Smooth muscle cell (in vitro differentiated cells): ENCODE data around the gene ELMO2. TPM values are rescaled to one million over a fixed set of nuclear protein-coding genes. Genes with fewer than 3 reads are reported as not detected.
A peak's percentile ranks its signal among the peaks of the same experiment; 100 is the strongest.

Experiments used
- DNase-seq: peaks from one replicate; lab custom pipeline; 2025; ENCODE audit not compliant: unreplicated experiment; lab: John Stamatoyannopoulos, UW
- H2AFZ ChIP-seq: fragments of 200-600 bp; sonication (generic); 2 replicates; pipeline ENCODE4 v1.6.0; 2016; ENCODE audit warnings: antibody characterized with exemption, low read depth, mild to moderate bottlenecking
- H3F3A ChIP-seq: fragments of 200-600 bp; sonication (generic); 2 replicates; pipeline ENCODE4 v1.6.0; 2017; ENCODE audit warnings: antibody characterized with exemption, low read depth
- H3K27ac ChIP-seq: fragments of 200-600 bp; sonication (generic); 2 replicates; pipeline ENCODE4 v1.5.1; 2016; ENCODE audit warnings: low read depth, mild to moderate bottlenecking
- H3K27me3 ChIP-seq: fragments of 200-600 bp; sonication (generic); 2 replicates; pipeline ENCODE4 v1.6.1; 2016; ENCODE audit warnings: low read depth, mild to moderate bottlenecking
- H3K36me3 ChIP-seq: fragments of 200-600 bp; sonication (generic); 2 replicates; pipeline ENCODE4 v1.5.1; 2016; ENCODE audit warnings: low read depth
- H3K4me1 ChIP-seq: fragments of 200-600 bp; sonication (generic); 2 replicates; pipeline ENCODE4 v1.5.1; 2016; ENCODE audit warnings: low read depth
- H3K4me2 ChIP-seq: fragments of 200-600 bp; sonication (generic); 2 replicates; pipeline ENCODE4 v1.6.0; 2016; ENCODE audit warnings: mild to moderate bottlenecking
- H3K4me3 ChIP-seq: fragments of 200-600 bp; sonication (generic); 2 replicates; pipeline ENCODE4 v1.5.1; 2016; ENCODE audit warnings: mild to moderate bottlenecking
- H3K79me2 ChIP-seq: fragments of 200-600 bp; sonication (generic); 2 replicates; pipeline ENCODE4 v1.6.0; 2016; ENCODE audit warnings: low read depth, mild to moderate bottlenecking
- H3K9ac ChIP-seq: fragments of 200-600 bp; sonication (generic); 2 replicates; pipeline ENCODE4 v1.6.0; 2016; ENCODE audit warnings: low read depth
- H3K9me3 ChIP-seq: fragments of 200-600 bp; sonication (generic); replicated peaks from 2 replicates; pipeline ENCODE4 v1.5.1; 2016; ENCODE audit warnings: low read depth
- H4K20me1 ChIP-seq: fragments of 200-600 bp; sonication (generic); 2 replicates; pipeline ENCODE4 v1.6.0; 2016; ENCODE audit warnings: low read depth
- WGBS: methylation state at CpG from one replicate; pipeline ENCODE4 v1.1.7; 2016; ENCODE audit warnings: low lambda C conversion rate; 5-methylcytosine and 5-hydroxymethylcytosine counted together
- polyA plus RNA-seq: library from polyadenylated mRNA; unstranded; fragments of >200 nt; fragmentation: Nextera tagmentation; extraction: Ambion mirVana; gene quantifications from 2 replicates; pipeline ENCODE4 v1.2.1, GENCODE V29; 2016
- total RNA-seq: library from RNA; depleted of rRNA; stranded (reverse); fragments of >200 nt; gene quantifications from 2 replicates; pipeline ENCODE4 v1.2.3, GENCODE V29; 2014
- TF ChIP-seq, protein P1 (sequence below): fragments of 200-600 bp; sonication (generic); IDR thresholded peaks from 2 replicates; pipeline ENCODE4 v1.5.1; 2017; ENCODE audit warnings: borderline replicate concordance, mild to moderate bottlenecking, antibody characterized with exemption; ENCODE audit not compliant: insufficient read depth, poor library complexity, severe bottlenecking

The ELMO2 gene
- total and polyA plus RNA-seq, 2 experiments from 2014 or later, result 24.9 to 33.1 TPM

- Histone ChIP-seq H3K9ac (no peak overlapping the region), H3F3A (peaks cover 6% of the 10 kb centered on the region), H3K36me3 (no peaks in the 10 kb centered on the region), H4K20me1 (no peaks in the 10 kb centered on the region), H3K4me1 (no peaks in the 10 kb centered on the region), H2AFZ (no peak overlapping the region), H3K79me2 (no peaks in the 10 kb centered on the region), H3K27ac (no peak overlapping the region), H3K9me3 (no peaks in the 10 kb centered on the region), H3K4me2 (no peak overlapping the region), H3K27me3 (no peaks in the 10 kb centered on the region), H3K4me3 (no peak overlapping the region)
- TF ChIP-seq, protein P1, sequence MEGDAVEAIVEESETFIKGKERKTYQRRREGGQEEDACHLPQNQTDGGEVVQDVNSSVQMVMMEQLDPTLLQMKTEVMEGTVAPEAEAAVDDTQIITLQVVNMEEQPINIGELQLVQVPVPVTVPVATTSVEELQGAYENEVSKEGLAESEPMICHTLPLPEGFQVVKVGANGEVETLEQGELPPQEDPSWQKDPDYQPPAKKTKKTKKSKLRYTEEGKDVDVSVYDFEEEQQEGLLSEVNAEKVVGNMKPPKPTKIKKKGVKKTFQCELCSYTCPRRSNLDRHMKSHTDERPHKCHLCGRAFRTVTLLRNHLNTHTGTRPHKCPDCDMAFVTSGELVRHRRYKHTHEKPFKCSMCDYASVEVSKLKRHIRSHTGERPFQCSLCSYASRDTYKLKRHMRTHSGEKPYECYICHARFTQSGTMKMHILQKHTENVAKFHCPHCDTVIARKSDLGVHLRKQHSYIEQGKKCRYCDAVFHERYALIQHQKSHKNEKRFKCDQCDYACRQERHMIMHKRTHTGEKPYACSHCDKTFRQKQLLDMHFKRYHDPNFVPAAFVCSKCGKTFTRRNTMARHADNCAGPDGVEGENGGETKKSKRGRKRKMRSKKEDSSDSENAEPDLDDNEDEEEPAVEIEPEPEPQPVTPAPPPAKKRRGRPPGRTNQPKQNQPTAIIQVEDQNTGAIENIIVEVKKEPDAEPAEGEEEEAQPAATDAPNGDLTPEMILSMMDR, result no peak
- DNase-seq, result no peak
- WGBS, result 88% methylated on average over 3 of the region's 3 CpGs
These were observed 5.2 kb upstream of the ELMO2 start for GRCh38 chr20:46411637-46412036.

DNA sequence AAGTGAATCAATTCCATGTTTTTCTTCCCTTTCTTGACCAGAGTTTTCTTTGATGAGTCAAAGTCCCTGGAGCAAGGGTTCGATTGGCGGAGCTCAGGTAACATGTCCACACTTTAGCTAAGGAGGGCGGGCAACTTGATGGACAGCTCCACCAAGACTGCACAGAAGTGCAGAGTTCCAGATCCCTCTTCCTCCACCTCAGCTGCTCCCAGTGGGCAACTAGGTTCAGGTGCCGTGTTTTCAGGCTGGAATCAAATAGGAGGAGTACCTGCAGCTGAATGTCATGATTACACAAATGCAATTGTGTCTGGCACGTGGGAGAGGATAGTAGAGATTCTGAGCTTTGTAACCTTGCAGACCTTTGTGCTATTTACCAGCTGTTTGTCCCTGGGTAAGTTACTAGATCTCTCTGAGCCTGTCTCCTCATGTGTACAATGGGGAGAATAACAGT is 1.9 kb upstream of the ELMO2 start:
- Histone ChIP-seq H3K27ac (no peak overlapping the region), H3K4me2 (no peak overlapping the region), H4K20me1 (peaks cover 26% of the 10 kb centered on the region), H3K27me3 (no peaks in the 10 kb centered on the region), H3F3A (peaks cover 6% of the 10 kb centered on the region), H3K4me3 (no peak overlapping the region), H3K9ac (no peak overlapping the region), H3K36me3 (no peaks in the 10 kb centered on the region), H2AFZ (no peak overlapping the region), H3K79me2 (peaks cover 27% of the 10 kb centered on the region), H3K4me1 (no peaks in the 10 kb centered on the region), H3K9me3 (no peaks in the 10 kb centered on the region)
- no peak for DNase-seq
- 73% methylated on average over 5 of the region's 5 CpGs for WGBS
- TF ChIP-seq, protein P1, result no peak

DNA sequence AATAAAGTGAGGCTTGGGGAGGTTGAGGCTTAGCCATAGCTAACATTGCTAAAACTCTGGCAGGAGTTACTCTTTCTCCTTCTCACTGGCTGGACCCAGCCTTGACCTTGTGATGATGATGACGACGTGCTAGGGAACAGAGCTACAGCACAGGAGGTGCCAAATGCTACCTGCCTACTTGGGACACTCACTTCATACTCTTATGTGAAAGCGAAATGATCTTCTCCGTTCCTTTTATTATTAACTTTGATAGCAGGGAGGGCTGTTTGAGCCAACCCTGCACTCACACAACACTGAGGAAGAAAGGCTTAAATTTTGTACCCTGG is 1.2 kb upstream of the ELMO2 start:
- DNase-seq, result no peak
- Histone ChIP-seq H3K79me2 (peaks cover 32% of the 10 kb centered on the region), H2AFZ (no peak overlapping the region), H3K9ac (no peak overlapping the region), H3F3A (peaks cover 6% of the 10 kb centered on the region), H3K36me3 (no peaks in the 10 kb centered on the region), H3K4me1 (no peaks in the 10 kb centered on the region), H3K27me3 (no peaks in the 10 kb centered on the region), H3K4me2 (peak overlapping the region; percentile 83), H4K20me1 (peaks cover 32% of the 10 kb centered on the region), H3K4me3 (no peak overlapping the region), H3K9me3 (no peaks in the 10 kb centered on the region), H3K27ac (peak overlapping the region; percentile 87)
- TF ChIP-seq, protein P1, result no peak
- WGBS, result 62% methylated on average over 4 of the region's 4 CpGs

DNA sequence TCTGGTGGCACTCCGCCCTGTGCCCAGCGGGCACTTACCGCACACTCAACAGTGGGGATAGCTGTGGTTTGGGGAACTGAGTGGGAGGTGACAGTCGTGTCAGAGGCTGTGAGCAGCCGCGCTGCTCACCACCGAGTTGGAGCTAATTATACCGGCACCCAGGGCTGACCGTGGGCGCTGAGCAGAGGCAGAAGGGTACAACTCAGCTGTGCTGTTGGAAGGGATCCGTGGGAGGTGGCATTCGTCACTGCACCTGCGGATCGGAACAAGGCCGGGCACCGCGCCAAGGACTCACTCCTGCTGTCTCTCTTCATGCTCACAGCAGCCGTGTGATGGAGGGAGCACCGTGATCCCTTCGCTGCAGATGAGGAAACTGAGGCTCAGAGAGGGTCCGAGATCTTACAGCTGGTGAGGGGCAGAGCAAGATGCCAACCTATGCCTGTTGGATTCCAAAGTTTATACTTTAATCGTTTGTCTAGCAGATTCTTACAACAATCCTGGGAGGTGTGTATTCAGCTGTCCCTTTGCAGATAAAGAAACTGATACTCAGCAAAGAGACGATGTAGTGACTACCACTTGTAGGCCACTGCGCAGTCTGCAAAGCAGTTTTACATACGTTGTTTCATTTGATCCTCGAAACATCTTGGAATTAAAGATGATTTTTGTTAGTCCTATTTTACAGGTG is 713 bp upstream of the ELMO2 start:
- Histone ChIP-seq H3K9me3 (no peaks in the 10 kb centered on the region), H3F3A (peaks cover 6% of the 10 kb centered on the region), H3K27ac (peak overlapping the region; percentile 87), H3K27me3 (no peaks in the 10 kb centered on the region), H3K9ac (peak overlapping the region; percentile 21), H4K20me1 (peaks cover 38% of the 10 kb centered on the region), H3K4me1 (no peaks in the 10 kb centered on the region), H3K4me3 (peak overlapping the region; percentile 97), H3K79me2 (peaks cover 37% of the 10 kb centered on the region), H3K4me2 (peak overlapping the region; percentile 83), H3K36me3 (no peaks in the 10 kb centered on the region), H2AFZ (peak overlapping the region; percentile 78)
- no peak for DNase-seq
- TF ChIP-seq, protein P1, result no peak
- WGBS, result 16% methylated on average over 25 of the region's 26 CpGs
